ENCODE measurements around the gene PDGFC. TPM values are rescaled to one million over a fixed set of nuclear protein-coding genes. Genes with fewer than 3 reads are reported as not detected.
A peak's percentile ranks its signal among the peaks of the same experiment; 100 is the strongest.

Gene PDGFC
- total RNA-seq, 2 donors from 2014 or later: 19.1 to 21.8 TPM

DNA sequence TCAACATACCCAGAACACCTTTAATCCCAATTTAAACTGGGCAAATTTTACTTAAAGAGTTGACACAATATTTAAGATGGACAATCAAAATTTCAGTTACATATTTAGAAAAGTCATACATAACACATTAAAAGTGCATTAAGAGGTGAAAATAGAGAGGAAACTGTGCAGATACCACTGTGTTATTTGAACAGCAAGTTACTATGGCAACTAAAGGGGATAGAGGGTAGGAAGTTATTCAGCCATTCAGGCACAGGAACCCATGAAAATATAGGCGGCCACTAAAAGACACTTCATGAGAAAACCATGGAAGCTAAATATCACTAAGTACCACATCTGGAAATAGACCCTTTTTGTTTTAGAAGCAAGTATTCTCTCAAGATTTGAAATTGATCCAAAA is 75.1 kb downstream of the PDGFC start:
- intact Hi-C loops (cut with DNase I): no loop called here
- Histone ChIP-seq H3K27ac (no peak overlapping the region), H3K4me3 (no peak overlapping the region), H3K36me3 (replicated peaks in 1 of 2; ENCODE audit: insufficient read depth in 1 of 2, low read depth in 2 of 2) (no peaks in the 10 kb centered on the region), H3K9me3 (no peaks in the 10 kb centered on the region), H3K27me3 (no peaks in the 10 kb centered on the region), H3K4me1 (peaks cover under 1% of the 10 kb centered on the region)
- DNase-seq (no peak), ATAC-seq (no peak)
- 84 to 93% methylated on average over 1 of the region's 1 CpG for WGBS, 2 donors
- no peak for TF ChIP-seq POLR2A (IDR thresholded peaks at IDR 0.05)
- TF ChIP-seq, protein P1, sequence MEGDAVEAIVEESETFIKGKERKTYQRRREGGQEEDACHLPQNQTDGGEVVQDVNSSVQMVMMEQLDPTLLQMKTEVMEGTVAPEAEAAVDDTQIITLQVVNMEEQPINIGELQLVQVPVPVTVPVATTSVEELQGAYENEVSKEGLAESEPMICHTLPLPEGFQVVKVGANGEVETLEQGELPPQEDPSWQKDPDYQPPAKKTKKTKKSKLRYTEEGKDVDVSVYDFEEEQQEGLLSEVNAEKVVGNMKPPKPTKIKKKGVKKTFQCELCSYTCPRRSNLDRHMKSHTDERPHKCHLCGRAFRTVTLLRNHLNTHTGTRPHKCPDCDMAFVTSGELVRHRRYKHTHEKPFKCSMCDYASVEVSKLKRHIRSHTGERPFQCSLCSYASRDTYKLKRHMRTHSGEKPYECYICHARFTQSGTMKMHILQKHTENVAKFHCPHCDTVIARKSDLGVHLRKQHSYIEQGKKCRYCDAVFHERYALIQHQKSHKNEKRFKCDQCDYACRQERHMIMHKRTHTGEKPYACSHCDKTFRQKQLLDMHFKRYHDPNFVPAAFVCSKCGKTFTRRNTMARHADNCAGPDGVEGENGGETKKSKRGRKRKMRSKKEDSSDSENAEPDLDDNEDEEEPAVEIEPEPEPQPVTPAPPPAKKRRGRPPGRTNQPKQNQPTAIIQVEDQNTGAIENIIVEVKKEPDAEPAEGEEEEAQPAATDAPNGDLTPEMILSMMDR (IDR thresholded peaks at IDR 0.05): no peak

DNA sequence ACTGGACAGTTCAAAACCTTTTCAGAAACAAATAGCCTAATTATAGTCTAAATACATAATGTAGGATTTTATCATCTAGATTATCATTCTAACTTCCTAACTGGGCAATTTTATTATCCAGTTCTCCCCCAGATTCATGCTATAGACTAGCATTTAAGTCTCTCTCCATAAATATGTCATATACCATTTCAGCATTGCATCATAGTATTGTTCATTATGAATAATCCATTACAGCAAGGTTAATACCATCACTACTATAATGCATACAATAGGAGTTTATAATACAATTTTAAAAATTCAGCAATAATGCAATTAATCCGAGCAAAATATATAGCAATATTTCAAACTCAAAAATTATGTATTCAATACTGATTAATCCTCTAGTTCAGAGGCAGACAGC is 77.4 kb downstream of the PDGFC start:
- Histone ChIP-seq H3K9me3 (no peaks in the 10 kb centered on the region), H3K27me3 (no peaks in the 10 kb centered on the region), H3K27ac (no peak overlapping the region), H3K36me3 (replicated peaks in 1 of 2; ENCODE audit: insufficient read depth in 1 of 2, low read depth in 2 of 2) (no peaks in the 10 kb centered on the region), H3K4me3 (no peak overlapping the region), H3K4me1 (peaks cover 6% of the 10 kb centered on the region)
- no peak for ATAC-seq
- 69 to 91% methylated on average over 1 of the region's 1 CpG for WGBS, 2 donors
- no peak for TF ChIP-seq POLR2A (IDR thresholded peaks at IDR 0.05)
- TF ChIP-seq, protein P1 (IDR thresholded peaks at IDR 0.05): no peak
- no peak for DNase-seq
- intact Hi-C loops (cut with DNase I): no loop called here

DNA sequence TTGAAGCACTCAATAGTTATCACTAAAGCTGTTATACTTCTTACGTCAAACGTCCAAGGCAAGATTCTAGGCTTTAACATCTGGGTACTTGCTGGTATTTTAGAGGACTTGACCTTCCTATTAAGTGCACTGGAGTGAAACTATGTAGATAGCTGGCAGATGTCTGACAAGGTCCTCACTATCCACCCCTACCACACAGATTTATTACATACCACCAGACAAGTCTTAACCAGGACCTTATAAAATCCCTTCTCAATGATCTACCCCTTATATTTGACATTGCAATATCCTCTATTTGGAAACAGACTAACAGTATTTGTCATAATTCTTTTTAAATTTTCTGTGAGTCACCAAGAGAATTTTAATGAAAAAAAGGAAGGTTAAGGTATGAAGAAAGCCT is 78.8 kb downstream of the PDGFC start:
- 50 to 58% methylated on average over 2 of the region's 2 CpGs for WGBS, 2 donors
- no peak overlapping the region for H3K27ac ChIP-seq
- TF ChIP-seq POLR2A (IDR thresholded peaks at IDR 0.05): no peak
- TF ChIP-seq, protein P1 (IDR thresholded peaks at IDR 0.05): no peak
- H3K27me3 ChIP-seq: no peaks in the 10 kb centered on the region
- H3K4me3 ChIP-seq: no peak overlapping the region
- intact Hi-C loops (cut with DNase I): no loop called here
- no peaks in the 10 kb centered on the region for H3K36me3 ChIP-seq (replicated peaks in 1 of 2; ENCODE audit: insufficient read depth in 1 of 2, low read depth in 2 of 2)
- no peaks in the 10 kb centered on the region for H3K9me3 ChIP-seq
- DNase-seq: no peak
- ATAC-seq: no peak
- peaks cover 6% of the 10 kb centered on the region for H3K4me1 ChIP-seq

DNA sequence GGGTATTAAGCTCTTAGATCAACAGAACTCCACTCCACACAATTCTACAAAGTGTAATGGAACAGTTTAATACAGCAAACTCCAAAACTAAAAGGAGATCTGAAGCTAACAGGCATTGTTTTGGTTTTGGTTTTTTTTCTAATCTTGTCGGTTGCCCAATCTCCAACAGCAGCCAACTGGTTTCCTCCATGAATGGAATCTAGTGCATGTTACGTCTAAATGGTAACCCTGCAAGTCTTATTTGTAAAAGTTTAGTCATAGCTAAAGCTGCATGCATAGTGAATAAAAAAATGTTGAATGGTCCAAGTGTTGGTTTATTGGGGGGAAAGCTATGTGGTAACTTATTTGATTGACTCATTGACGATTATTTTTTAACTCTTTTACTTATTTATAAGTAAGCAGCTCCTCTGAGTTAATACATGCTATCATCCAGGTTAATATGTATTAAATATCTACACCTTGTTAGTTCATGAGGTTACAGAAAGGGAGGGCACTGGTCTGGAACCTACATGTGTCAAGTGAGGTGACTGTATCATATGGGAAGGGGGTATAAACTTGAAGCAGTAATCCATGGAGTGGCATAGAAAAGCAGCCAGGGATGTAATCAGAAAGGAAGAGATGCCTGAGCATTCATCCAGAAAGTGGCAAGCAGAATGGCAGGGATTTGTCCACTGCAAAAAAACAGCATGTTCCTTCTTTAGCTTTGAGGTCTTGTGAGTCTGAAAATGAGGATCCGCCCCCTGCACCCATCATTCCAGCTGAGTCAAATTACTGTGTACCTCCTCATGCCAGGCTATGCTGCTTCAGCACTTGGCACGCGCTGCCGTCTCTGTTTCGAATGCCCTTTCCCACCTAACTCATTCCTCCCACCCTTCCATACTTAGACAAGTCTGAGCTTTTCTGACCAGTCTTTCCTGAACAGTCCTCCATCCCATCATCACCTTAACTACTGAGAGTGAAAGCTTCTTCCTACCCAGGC is 81.7 kb downstream of the PDGFC start:
- WGBS, 2 donors: 82 to 88% methylated on average over 8 of the region's 8 CpGs
- no peak for TF ChIP-seq POLR2A (IDR thresholded peaks at IDR 0.05)
- TF ChIP-seq, protein P1 (IDR thresholded peaks at IDR 0.05): no peak
- Histone ChIP-seq H3K36me3 (replicated peaks in 1 of 2; ENCODE audit: insufficient read depth in 1 of 2, low read depth in 2 of 2) (no peaks in the 10 kb centered on the region), H3K4me3 (no peak overlapping the region), H3K9me3 (no peaks in the 10 kb centered on the region), H3K27ac (no peak overlapping the region), H3K4me1 (peaks cover 6% of the 10 kb centered on the region), H3K27me3 (no peaks in the 10 kb centered on the region)
- DNase-seq (peak in 2 of 4 donors; percentile 8 to 40), ATAC-seq (no peak)
- intact Hi-C loops (cut with DNase I): no loop called here
